HepG2 (cell line): ENCODE data around the gene SLC22A13. TPM values are rescaled to one million over a fixed set of nuclear protein-coding genes. Genes with fewer than 3 reads are reported as not detected.

Experiments
- ATAC-seq: fragments of 200-7000 bp; cut with Tn5 transposase; 3 replicates; pipeline ENCODE4 v1.9.1; 2020; ENCODE audit warnings: mild to moderate bottlenecking, moderate library complexity
- BruUV-seq: library from RNA; stranded (reverse); fragments of 400-500 nt; replicated peaks from 2 replicates; lab custom pipeline; 2021; lab: Mats Ljungman, UMichigan
- CTCF ChIA-PET: fragments of 300-600 bp; formaldehyde crosslinking; extraction: SDS; loops from one replicate; lab custom pipeline; 2021; ENCODE audit warnings: low total read pairs, inconsistent platforms, low intra/inter-chr PET ratio; lab: Yijun Ruan, JAX
- POLR2A ChIA-PET: fragments of 350-600 bp; sonication (Branson Sonifier 250); formaldehyde crosslinking; loops from one replicate; lab custom pipeline; 2020; ENCODE audit warnings: antibody characterized with exemption, inconsistent platforms; lab: Yijun Ruan, JAX
- DNase-seq: peaks from one replicate; pipeline ENCODE4 v3.0.0-alpha.2; 2015; ENCODE audit warnings: low spot score
- FAIRE-seq: peaks from 3 replicates; lab custom pipeline; 2011; peaks lifted over from hg19 to GRCh38; lab: Jason Lieb, UNC
- H2AFZ ChIP-seq: one replicate; pipeline ENCODE4 v1.6.1; 2011; ENCODE audit warnings: low read length, inconsistent platforms
- H3K27ac ChIP-seq: fragments of 300-600 bp; 3 replicates; pipeline ENCODE4 v1.8.0; 2011; ENCODE audit warnings: mixed run types, mild to moderate bottlenecking, mixed read lengths, low read length, inconsistent platforms; ENCODE audit not compliant: insufficient read depth; ENCODE audit errors: extremely low read length
- H3K27me3 ChIP-seq, 2 experiments: fragments of 200-600 bp in 1 of 2; 2 replicates in 1 of 2; 3 replicates in 1 of 2; pipeline versions ENCODE4 v1.6.0 to v1.8.0; 2011; ENCODE audit warnings: low read length in 2 of 2, mild to moderate bottlenecking in 2 of 2, moderate library complexity in 2 of 2, inconsistent platforms in 1 of 2; ENCODE audit not compliant: insufficient read depth in 2 of 2, control insufficient read depth in 1 of 2
- H3K36me3 ChIP-seq, 2 experiments: fragments of 200-600 bp in 1 of 2; replicated peaks in 1 of 2; 2 replicates in 1 of 2; 3 replicates in 1 of 2; pipeline versions ENCODE4 v1.5.1 to v1.8.0; 2011; ENCODE audit warnings: low read length in 2 of 2, inconsistent platforms in 1 of 2; ENCODE audit not compliant: insufficient read depth in 2 of 2, control insufficient read depth in 1 of 2
- H3K4me1 ChIP-seq: 2 replicates; pipeline ENCODE4 v1.5.1; 2012; ENCODE audit warnings: low read length, inconsistent platforms; ENCODE audit not compliant: insufficient read depth
- H3K4me2 ChIP-seq: 2 replicates; pipeline ENCODE4 v1.6.0; 2011; ENCODE audit warnings: low read depth, low read length, inconsistent platforms
- H3K4me3 ChIP-seq, 3 experiments: fragments of 200-600 bp in 1 of 3; sonication (generic), shearing (Covaris generic) in 1 of 3; replicated peaks in 1 of 3; 2 replicates each; pipeline ENCODE4 v1.5.1; 2011 to 2016; ENCODE audit warnings: low read length in 3 of 3, inconsistent platforms in 2 of 3, low read depth in 2 of 3, mild to moderate bottlenecking in 2 of 3, control low read depth in 1 of 3, mixed read lengths in 1 of 3; ENCODE audit not compliant: insufficient read depth in 1 of 3
- H3K79me2 ChIP-seq: one replicate; pipeline ENCODE4 v1.6.1; 2011; ENCODE audit warnings: low read length, inconsistent platforms; ENCODE audit not compliant: insufficient read depth
- H3K9ac ChIP-seq: 2 replicates; pipeline ENCODE4 v1.6.0; 2011; ENCODE audit warnings: mild to moderate bottlenecking, low read depth, low read length, inconsistent platforms; ENCODE audit not compliant: insufficient read depth
- H3K9me3 ChIP-seq: 2 replicates; pipeline ENCODE4 v1.5.1; 2012; ENCODE audit warnings: mild to moderate bottlenecking, low read length
- H4K20me1 ChIP-seq: 2 replicates; pipeline ENCODE4 v1.6.0; 2011; ENCODE audit warnings: inconsistent platforms, mild to moderate bottlenecking, low read length, moderate library complexity; ENCODE audit not compliant: insufficient read depth
- ATF2 ChIP-seq: sonication (generic); formaldehyde crosslinking; IDR thresholded peaks from 2 replicates; pipeline ENCODE4 v1.4.0; 2020; ENCODE audit warnings: missing genetic modification reagents
- KLF15 ChIP-seq: sonication (generic); formaldehyde crosslinking; IDR thresholded peaks from 2 replicates; pipeline ENCODE4 v1.8.1; 2023; ENCODE audit warnings: borderline replicate concordance, mild to moderate bottlenecking, inconsistent platforms, missing genetic modification reagents, mixed read lengths
- MED13 ChIP-seq: sonication (generic); formaldehyde crosslinking; IDR thresholded peaks from 2 replicates; pipeline ENCODE4 v1.5.0; 2020; ENCODE audit warnings: missing genetic modification reagents
- REPIN1 ChIP-seq: sonication (generic); formaldehyde crosslinking; IDR thresholded peaks from 2 replicates; pipeline ENCODE4 v1.8.0; 2022; ENCODE audit warnings: missing genetic modification reagents, low read depth, mild to moderate bottlenecking, borderline replicate concordance
- SP2 ChIP-seq: sonication (generic); formaldehyde crosslinking; IDR thresholded peaks from 2 replicates; pipeline ENCODE4 v1.5.1; 2020; ENCODE audit warnings: mild to moderate bottlenecking, missing genetic modification reagents
- ZNF550 ChIP-seq: sonication (generic); formaldehyde crosslinking; IDR thresholded peaks from 2 replicates; pipeline ENCODE4 v1.4.0; 2020; ENCODE audit warnings: mild to moderate bottlenecking, missing genetic modification reagents, borderline replicate concordance
- ZNF572 ChIP-seq: sonication (generic); formaldehyde crosslinking; IDR thresholded peaks from 2 replicates; pipeline ENCODE4 v1.5.1; 2020; ENCODE audit warnings: mild to moderate bottlenecking, missing genetic modification reagents
- ZNF749 ChIP-seq: sonication (generic); formaldehyde crosslinking; IDR thresholded peaks from 2 replicates; pipeline ENCODE4 v1.8.0; 2022; ENCODE audit warnings: mild to moderate bottlenecking, missing genetic modification reagents, moderate library complexity, borderline replicate concordance
- WGBS: methylation state at CpG from one replicate; pipeline ENCODE4 v1.1.6; 2017; ENCODE audit warnings: low lambda C conversion rate; 5-methylcytosine and 5-hydroxymethylcytosine counted together
- in situ Hi-C: cut with HindIII; loops from 2 replicates; pipeline ENCODE4 v1.10.0; 2017; ENCODE audit warnings: low pct_unique_long_range_greater_than_20kb; ENCODE audit not compliant: extremely low pct_ligation_motif_present
- intact Hi-C: fragments of 100-400 bp; cut with micrococcal nuclease; formaldehyde crosslinking; loops from one replicate; pipeline ENCODE4 v1.10.0; 2022; ENCODE audit not compliant: unreplicated experiment
- polyA plus RNA-seq, 8 experiments: library from polyadenylated mRNA; depleted of rRNA in 3 of 8; stranded (reverse) in 7 of 8; unstranded in 1 of 8; fragments of >200 nt; fragmentation: Illumina TruSeq in 4 of 8; extraction: Trizol in 4 of 8; gene quantifications; 2 replicates each; pipeline versions ENCODE4 v1.2.1 to v1.2.3, GENCODE V29; 2011 to 2016; ENCODE audit warnings: low read depth in 4 of 8, missing spikeins in 1 of 8, mixed read lengths in 1 of 8; ENCODE audit not compliant: insufficient read depth in 1 of 8
- total RNA-seq, 5 experiments: library from RNA; depleted of rRNA; stranded (reverse); fragments of >200 nt; fragmentation: Illumina TruSeq; extraction: Trizol; gene quantifications; 2 replicates each; pipeline ENCODE4 v1.2.3, GENCODE V29; 2016; ENCODE audit warnings: low read depth in 1 of 5

Gene SLC22A13
- total and polyA plus RNA-seq, 2 of the 13 experiments (the other 11 are each of a cell fraction or from before 2014, with no cell fraction given): 0.20 TPM; not detected in 1

- FAIRE-seq: no peak
- H3K9me3 ChIP-seq: no peaks in the 10 kb centered on the region
- H3K4me2 ChIP-seq: no peak overlapping the region
- H3K27me3 ChIP-seq: peaks cover 9 to 61% of the 10 kb centered on the region in 2 experiments; a peak in 4 of 5 replicates
- CTCF ChIA-PET: no interaction called here
- no peak overlapping the region for H2AFZ ChIP-seq
- in situ Hi-C loops: no loop called here
- WGBS: no CpG with 5 or more reads among the region's 4 CpGs
- no peak overlapping the region for H3K4me3 ChIP-seq
- no peak for ATAC-seq
- H3K36me3 ChIP-seq: no peaks in the 10 kb centered on the region
- intact Hi-C loops: no loop called here
- no peaks in the 10 kb centered on the region for H3K79me2 ChIP-seq
- no peak for TF ChIP-seq KLF15 (CRISPR knock-in tag)
- TF ChIP-seq ZNF550: no peak
- TF ChIP-seq MED13 (CRISPR knock-in tag): no peak
- TF ChIP-seq ZNF749: no peak
- no peak for TF ChIP-seq SP2 (CRISPR knock-in tag)
- TF ChIP-seq REPIN1 (CRISPR knock-in tag): no peak
- TF ChIP-seq ATF2 (CRISPR knock-in tag): no peak
- TF ChIP-seq ZNF572 (CRISPR knock-in tag): no peak
- TF ChIP-seq, all 625 proteins: peak for 0
- Histone ChIP-seq H3K9ac (no peak overlapping the region), H3K27ac (no peak overlapping the region), H4K20me1 (no peaks in the 10 kb centered on the region), H3K4me1 (no peaks in the 10 kb centered on the region)
- DNase-seq: no peak
- POLR2A ChIA-PET: no interaction called here
- BruUV-seq: no TSS peak
Observed at GRCh38 chr3:38314112-38314763, 48.6 kb downstream of the SLC22A13 start.
